GM12878 (cell line): ENCODE results near the gene SCAI.

Experiments used
- BHLHE40 ChIP-seq, 2 experiments: fragments of 450-650 bp in 1 of 2; IDR thresholded peaks; 2 replicates each; pipeline ENCODE4 v1.6.1; 2011 to 2017; ENCODE audit warnings: low read depth in 2 of 2, borderline replicate concordance in 1 of 2, improper control_type of control experiment in 1 of 2, low read length in 1 of 2, mild to moderate bottlenecking in 1 of 2
- CHD2 ChIP-seq: IDR thresholded peaks from 2 replicates; pipeline ENCODE4 v1.6.1; 2011; ENCODE audit warnings: low read depth, low read length, improper control_type of control experiment, borderline replicate concordance
- EZH2 ChIP-seq: IDR thresholded peaks from 2 replicates; pipeline ENCODE4 v1.6.1; 2012; ENCODE audit warnings: low read depth, mild to moderate bottlenecking, control low read depth, inconsistent platforms, low read length, borderline replicate concordance; ENCODE audit not compliant: control insufficient read depth
- MTA3 ChIP-seq: IDR thresholded peaks from 2 replicates; pipeline ENCODE4 v1.6.1; 2012; ENCODE audit warnings: low read length, inconsistent platforms, borderline replicate concordance
- NFIC ChIP-seq: IDR thresholded peaks from 2 replicates; pipeline ENCODE4 v1.6.1; 2012; ENCODE audit warnings: low read depth, mild to moderate bottlenecking, inconsistent platforms, low read length, moderate library complexity
- NFYB ChIP-seq: IDR thresholded peaks from 2 replicates; pipeline ENCODE4 v1.6.1; 2011; ENCODE audit warnings: low read depth, mild to moderate bottlenecking, low read length, improper control_type of control experiment, moderate library complexity; ENCODE audit not compliant: insufficient read depth
- POLR2A ChIP-seq: IDR thresholded peaks from 2 replicates; pipeline ENCODE4 v1.6.1; 2011; ENCODE audit warnings: low read depth, mild to moderate bottlenecking, low read length
- SP1 ChIP-seq: IDR thresholded peaks from one replicate; pipeline ENCODE4 v1.6.1; 2011; ENCODE audit warnings: low read depth, low read length
- TF ChIP-seq, protein P1 (sequence below): IDR thresholded peaks from 2 replicates; pipeline ENCODE4 v1.6.1; 2012; ENCODE audit warnings: low read depth, low read length, improper control_type of control experiment
- TF ChIP-seq, protein P2 (sequence below), 3 experiments: IDR thresholded peaks in 2 of 3; conservative IDR thresholded peaks in 1 of 3; 2 replicates each; pipeline ENCODE4 v1.5.1; 2011; ENCODE audit warnings: low read depth in 3 of 3, low read length in 3 of 3, mild to moderate bottlenecking in 3 of 3, control low read depth in 2 of 3, moderate library complexity in 2 of 3, inconsistent platforms in 1 of 3, mixed read lengths in 1 of 3; ENCODE audit not compliant: control insufficient read depth in 2 of 3, insufficient read depth in 1 of 3; ENCODE audit errors: extremely low read depth in 1 of 3
- TF ChIP-seq, protein P3 (sequence below): IDR thresholded peaks from 2 replicates; pipeline ENCODE4 v1.6.1; 2011; ENCODE audit warnings: low read depth, mild to moderate bottlenecking, low read length, moderate library complexity, borderline replicate concordance; ENCODE audit errors: extremely low read depth

DNA sequence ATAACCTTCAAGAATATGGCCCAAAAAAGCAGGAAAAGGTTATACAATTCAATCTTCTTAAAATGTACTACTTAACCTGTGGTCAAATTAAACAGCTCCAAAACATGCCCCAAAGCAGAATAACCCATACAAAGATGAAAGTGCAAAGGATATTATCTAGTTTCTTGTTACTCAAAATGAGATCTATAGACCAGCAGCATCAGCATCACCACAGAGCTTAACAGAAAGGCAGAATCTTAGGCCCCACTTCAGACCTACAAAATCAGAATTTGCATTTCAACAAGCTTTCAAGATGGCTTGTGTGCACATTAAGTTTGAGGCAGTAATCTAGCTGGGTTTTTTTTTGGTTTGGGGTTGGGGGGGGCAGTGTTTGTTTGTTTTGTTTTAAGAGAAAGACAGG, 54.0 kb downstream of the SCAI start:
- TF ChIP-seq, protein P1, sequence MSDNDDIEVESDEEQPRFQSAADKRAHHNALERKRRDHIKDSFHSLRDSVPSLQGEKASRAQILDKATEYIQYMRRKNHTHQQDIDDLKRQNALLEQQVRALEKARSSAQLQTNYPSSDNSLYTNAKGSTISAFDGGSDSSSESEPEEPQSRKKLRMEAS, result no peak
- no peak for TF ChIP-seq MTA3
- no peak for TF ChIP-seq CHD2
- TF ChIP-seq, protein P2, sequence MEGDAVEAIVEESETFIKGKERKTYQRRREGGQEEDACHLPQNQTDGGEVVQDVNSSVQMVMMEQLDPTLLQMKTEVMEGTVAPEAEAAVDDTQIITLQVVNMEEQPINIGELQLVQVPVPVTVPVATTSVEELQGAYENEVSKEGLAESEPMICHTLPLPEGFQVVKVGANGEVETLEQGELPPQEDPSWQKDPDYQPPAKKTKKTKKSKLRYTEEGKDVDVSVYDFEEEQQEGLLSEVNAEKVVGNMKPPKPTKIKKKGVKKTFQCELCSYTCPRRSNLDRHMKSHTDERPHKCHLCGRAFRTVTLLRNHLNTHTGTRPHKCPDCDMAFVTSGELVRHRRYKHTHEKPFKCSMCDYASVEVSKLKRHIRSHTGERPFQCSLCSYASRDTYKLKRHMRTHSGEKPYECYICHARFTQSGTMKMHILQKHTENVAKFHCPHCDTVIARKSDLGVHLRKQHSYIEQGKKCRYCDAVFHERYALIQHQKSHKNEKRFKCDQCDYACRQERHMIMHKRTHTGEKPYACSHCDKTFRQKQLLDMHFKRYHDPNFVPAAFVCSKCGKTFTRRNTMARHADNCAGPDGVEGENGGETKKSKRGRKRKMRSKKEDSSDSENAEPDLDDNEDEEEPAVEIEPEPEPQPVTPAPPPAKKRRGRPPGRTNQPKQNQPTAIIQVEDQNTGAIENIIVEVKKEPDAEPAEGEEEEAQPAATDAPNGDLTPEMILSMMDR (IDR thresholded peaks at IDR 0.05 in 2 of 3, conservative IDR thresholded peaks at IDR 0.05 in 1 of 3; ENCODE audit: control insufficient read depth in 2 of 3, extremely low read depth in 1 of 3, insufficient read depth in 1 of 3, low read depth in 3 of 3, low read length in 3 of 3), result no peak
- TF ChIP-seq NFYB, result no peak
- TF ChIP-seq EZH2, result no peak
- no peak for TF ChIP-seq SP1
- TF ChIP-seq NFIC, result no peak
- no peak for TF ChIP-seq BHLHE40 (IDR thresholded peaks at IDR 0.05; ENCODE audit: borderline replicate concordance in 1 of 2, low read depth in 2 of 2, low read length in 1 of 2)
- TF ChIP-seq, protein P3, sequence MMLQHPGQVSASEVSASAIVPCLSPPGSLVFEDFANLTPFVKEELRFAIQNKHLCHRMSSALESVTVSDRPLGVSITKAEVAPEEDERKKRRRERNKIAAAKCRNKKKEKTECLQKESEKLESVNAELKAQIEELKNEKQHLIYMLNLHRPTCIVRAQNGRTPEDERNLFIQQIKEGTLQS, result no peak
- no peak for TF ChIP-seq POLR2A
